B cell (primary cell): ENCODE measurements around the gene MARCHF3. TPM values are rescaled to one million over a fixed set of nuclear protein-coding genes. Genes with fewer than 3 reads are reported as not detected.
"Not testable (repeated sequence)": the region's sequence is repeated elsewhere in the genome, so short reads cannot be mapped to it uniquely, and the experiment has no call there.

ENCODE experiments used
- ATAC-seq: fragments of 200-7000 bp; cut with Tn5 transposase; one replicate; pipeline ENCODE4 v1.10.0; 2021; ENCODE audit warnings: low read depth, mild to moderate bottlenecking, moderate number of reproducible peaks, moderate library complexity
- CTCF ChIA-PET: fragments of 350-600 bp; sonication (Branson Sonifier 250); formaldehyde crosslinking; loops from one replicate; lab custom pipeline; 2021; ENCODE audit warnings: antibody characterized with exemption, inconsistent platforms; lab: Charles Lee
- POLR2A ChIA-PET: fragments of 350-600 bp; sonication (Branson Sonifier 250); formaldehyde crosslinking; loops from one replicate; lab custom pipeline; 2021; ENCODE audit warnings: antibody characterized with exemption; lab: Charles Lee
- DNase-seq: peaks from one replicate; pipeline ENCODE4 v3.0.0; 2013
- H2AFZ ChIP-seq: 2 replicates; pipeline ENCODE4 v1.6.1; 2012; ENCODE audit warnings: mild to moderate bottlenecking, low read depth, low read length; ENCODE audit not compliant: insufficient read depth, poor library complexity, severe bottlenecking
- H3K27ac ChIP-seq, 2 donors: 1 replicate in 1 of 2; 2 replicates in 1 of 2; pipeline ENCODE4 v1.5.1; 2012 to 2013; ENCODE audit warnings: low read length in 2 of 2, mild to moderate bottlenecking in 2 of 2, moderate library complexity in 1 of 2
- H3K27me3 ChIP-seq, 4 experiments: fragments of 200-600 bp in 1 of 4; sonication (generic) in 1 of 4; replicated peaks in 1 of 4; 1 replicate in 2 of 4; 2 replicates in 2 of 4; pipeline versions ENCODE4 v1.6.1 to v1.7.0; 2013 to 2016; ENCODE audit warnings: low read length in 3 of 4, mild to moderate bottlenecking in 2 of 4, mixed read lengths in 1 of 4, moderate library complexity in 1 of 4; ENCODE audit not compliant: insufficient read depth in 4 of 4, control insufficient read depth in 3 of 4; ENCODE audit errors: control extremely low read depth in 1 of 4
- H3K36me3 ChIP-seq, 2 experiments: replicated peaks in 1 of 2; 1 replicate in 1 of 2; 2 replicates in 1 of 2; pipeline versions ENCODE4 v1.6.1 to v1.7.1; 2013; ENCODE audit warnings: low read length in 1 of 2; ENCODE audit not compliant: insufficient read depth in 2 of 2, control insufficient read depth in 1 of 2; ENCODE audit errors: control extremely low read depth in 1 of 2, extremely low read depth in 1 of 2
- H3K4me1 ChIP-seq, 2 donors: fragments of 200-600 bp in 1 of 2; sonication (generic) in 1 of 2; 1 replicate in 1 of 2; 2 replicates in 1 of 2; pipeline versions ENCODE4 v1.5.1 to v1.6.1; 2013 to 2017; ENCODE audit warnings: low read length in 2 of 2; ENCODE audit not compliant: control insufficient read depth in 2 of 2, insufficient read depth in 2 of 2
- H3K4me2 ChIP-seq: replicated peaks from 2 replicates; pipeline ENCODE3; 2012; ENCODE audit warnings: mild to moderate bottlenecking, low read depth, low read length; ENCODE audit not compliant: poor library complexity, severe bottlenecking
- H3K4me3 ChIP-seq, 5 experiments: fragments of 200-600 bp in 1 of 5; sonication (generic) in 1 of 5; 1 replicate in 3 of 5; 2 replicates in 2 of 5; pipeline versions ENCODE4 v1.5.1 to v1.7.0; 2011 to 2016; ENCODE audit warnings: low read length in 4 of 5, mild to moderate bottlenecking in 4 of 5, low read depth in 2 of 5, control low read depth in 1 of 5, moderate library complexity in 1 of 5; ENCODE audit not compliant: insufficient read depth in 1 of 5; ENCODE audit errors: control extremely low read depth in 1 of 5, extremely low read depth in 1 of 5
- H3K79me2 ChIP-seq: fragments of 200-600 bp; sonication (generic); one replicate; pipeline ENCODE4 v1.6.0; 2016; ENCODE audit warnings: low read length; ENCODE audit not compliant: control insufficient read depth, insufficient read depth
- H3K9ac ChIP-seq: fragments of 200-600 bp; sonication (generic); 2 replicates; pipeline ENCODE4 v1.6.1; 2017; ENCODE audit warnings: mild to moderate bottlenecking, low read length, moderate library complexity
- H3K9me3 ChIP-seq, 3 donors: one replicate each; pipeline versions ENCODE4 v1.6.1 to v1.7.1; 2013; ENCODE audit warnings: low read length in 2 of 3; ENCODE audit not compliant: control insufficient read depth in 2 of 3, insufficient read depth in 1 of 3; ENCODE audit errors: control extremely low read depth in 1 of 3
- H4K20me1 ChIP-seq: 2 replicates; pipeline ENCODE4 v1.6.0; 2012; ENCODE audit warnings: mild to moderate bottlenecking, low read length; ENCODE audit not compliant: insufficient read depth, control insufficient read depth, poor library complexity, severe bottlenecking
- H3K27ac Mint-ChIP-seq: one replicate; pipeline ENCODE4 v1.8.0; 2021; ENCODE audit warnings: mixed read lengths
- H3K27me3 Mint-ChIP-seq: one replicate; pipeline ENCODE4 v1.8.0; 2021; ENCODE audit warnings: mixed read lengths
- H3K4me1 Mint-ChIP-seq: one replicate; pipeline ENCODE4 v1.8.0; 2021; ENCODE audit warnings: mixed read lengths
- H3K4me3 Mint-ChIP-seq: one replicate; pipeline ENCODE4 v1.8.0; 2021; ENCODE audit warnings: mixed read lengths
- H3K9me3 Mint-ChIP-seq: one replicate; pipeline ENCODE4 v1.8.0; 2022; ENCODE audit warnings: mixed read lengths; ENCODE audit not compliant: insufficient read depth
- CTCF ChIP-seq: fragments of 200-600 bp; IDR thresholded peaks from one replicate; pipeline ENCODE4 v1.8.0; 2022; ENCODE audit warnings: antibody characterized with exemption, mild to moderate bottlenecking
- EZH2 ChIP-seq: IDR thresholded peaks from 2 replicates; pipeline ENCODE4 v1.6.1; 2012; ENCODE audit warnings: borderline replicate concordance, low read depth, mild to moderate bottlenecking, moderate library complexity, low read length; ENCODE audit not compliant: insufficient read depth, poor library complexity, severe bottlenecking
- WGBS: methylation state at CpG from one replicate; pipeline ENCODE4 v1.1.5; 2013; ENCODE audit warnings: missing lambda C conversion rate; ENCODE audit not compliant: insufficient coverage; 5-methylcytosine and 5-hydroxymethylcytosine counted together
- intact Hi-C: fragments of 100-400 bp; cut with micrococcal nuclease; formaldehyde crosslinking; loops from one replicate; pipeline ENCODE4 v1.10.0; 2022
- polyA plus RNA-seq: library from polyadenylated mRNA; depleted of rRNA; stranded (reverse); fragments of >200 nt; gene quantifications from 2 replicates; pipeline ENCODE4 v1.2.3, GENCODE V29; 2012
- total RNA-seq, 2 donors: library from RNA; stranded (reverse); fragments of 120-200 nt in 1 of 2; gene quantifications; 1 replicate in 1 of 2; 2 replicates in 1 of 2; pipeline versions ENCODE4 v1.2.3 to v1.2.4, GENCODE V29; 2013 to 2022

The MARCHF3 gene
- total and polyA plus RNA-seq, 2 donors (not counting 1 experiment from before 2014, with no cell fraction given) = 31.6 to 35.0 TPM

GRCh38 chr5:127056896-127057295 lies 26.5 kb upstream of the MARCHF3 start:
- H3K36me3 ChIP-seq = peaks cover 5 to 14% of the 10 kb centered on the region in 2 experiments
- Mint-ChIP-seq H3K4me3 (no peak overlapping the region), H3K27ac (no peak overlapping the region), H3K9me3 (no peaks in the 10 kb centered on the region), H3K27me3 (no peaks in the 10 kb centered on the region), H3K4me1 (peaks cover 4% of the 10 kb centered on the region)
- H3K27ac ChIP-seq = no peak overlapping the region
- no peak overlapping the region for H3K4me3 ChIP-seq
- no peaks in the 10 kb centered on the region for H3K4me1 ChIP-seq
- H3K4me2 ChIP-seq = no peak overlapping the region
- no peak for TF ChIP-seq EZH2
- TF ChIP-seq CTCF = no peak
- H3K9me3 ChIP-seq = peaks cover 0 to 1% (median 0%) of the 10 kb centered on the region in 3 donors
- H3K27me3 ChIP-seq = no peaks in the 10 kb centered on the region
- POLR2A ChIA-PET = no interaction called here
- CTCF ChIA-PET = no interaction called here
- 0% methylated on average over 2 of the region's 2 CpGs for WGBS
- no peaks in the 10 kb centered on the region for H3K79me2 ChIP-seq
- H4K20me1 ChIP-seq = no peaks in the 10 kb centered on the region
- no peak for DNase-seq
- no peak overlapping the region for H2AFZ ChIP-seq
- intact Hi-C loops = no loop called here
- no peak overlapping the region for H3K9ac ChIP-seq
- ATAC-seq = no peak

- Histone ChIP-seq H3K9me3 (peaks cover 0 to 1% (median 0%) of the 10 kb centered on the region in 3 donors), H3K9ac (no peak overlapping the region), H3K27ac (no peak overlapping the region), H3K79me2 (no peaks in the 10 kb centered on the region), H2AFZ (no peak overlapping the region), H4K20me1 (no peaks in the 10 kb centered on the region), H3K27me3 (no peaks in the 10 kb centered on the region), H3K4me2 (no peak overlapping the region), H3K4me3 (no peak overlapping the region), H3K36me3 (peaks cover 5 to 17% of the 10 kb centered on the region in 2 experiments), H3K4me1 (no peaks in the 10 kb centered on the region)
- DNase-seq = no peak
- no peaks in the 10 kb centered on the region for H3K27me3 Mint-ChIP-seq
- TF ChIP-seq EZH2 (no peak), CTCF (no peak)
- WGBS = 94% methylated on average over 2 of the region's 3 CpGs
- ChIA-PET CTCF (no interaction called here), POLR2A (no interaction called here)
- H3K9me3 Mint-ChIP-seq = no peaks in the 10 kb centered on the region
- no peak overlapping the region for H3K27ac Mint-ChIP-seq
- no peak for ATAC-seq
- intact Hi-C loops = no loop called here
- H3K4me3 Mint-ChIP-seq = no peak overlapping the region
- peaks cover 4% of the 10 kb centered on the region for H3K4me1 Mint-ChIP-seq
Observed at GRCh38 chr5:127055880-127056653, 25.7 kb upstream of the MARCHF3 start.

GRCh38 chr5:127053551-127053950 lies 23.2 kb upstream of the MARCHF3 start:
- H3K27me3 Mint-ChIP-seq, H3K27me3 ChIP-seq, H3K9ac ChIP-seq, CTCF ChIA-PET, H3K9me3 ChIP-seq, intact Hi-C loops, H3K79me2 ChIP-seq, H2AFZ ChIP-seq, H3K4me2 ChIP-seq, H3K4me3 ChIP-seq, H3K4me3 Mint-ChIP-seq, POLR2A ChIA-PET, DNase-seq, H3K4me1 ChIP-seq, H3K4me1 Mint-ChIP-seq, H3K27ac ChIP-seq, ATAC-seq, H3K9me3 Mint-ChIP-seq, H4K20me1 ChIP-seq, H3K27ac Mint-ChIP-seq: not testable (repeated sequence)
- H3K36me3 ChIP-seq = peaks cover 4 to 19% of the 10 kb centered on the region in 2 experiments
- 100% methylated on average over 3 of the region's 6 CpGs for WGBS
